ENCODE measurements around the gene GALNT2. TPM values are rescaled to one million over a fixed set of nuclear protein-coding genes. Genes with fewer than 3 reads are reported as not detected.
A peak's percentile ranks its signal among the peaks of the same experiment; 100 is the strongest.

Gene GALNT2
- total and polyA plus RNA-seq, 2 of the 13 experiments (the other 11 are each of a cell fraction or from before 2014, with no cell fraction given) = 39.3 to 39.6 TPM

GRCh38 chr1:230158415-230159291 lies 91.6 kb downstream of the GALNT2 start (continued):
- no peak for TF ChIP-seq ZBED4 (CRISPR knock-in tag; IDR thresholded peaks at IDR 0.05; ENCODE audit: borderline replicate concordance)
- TF ChIP-seq ZBTB14 (CRISPR knock-in tag; IDR thresholded peaks at IDR 0.05) = no peak
- TF ChIP-seq CENPBD1 (CRISPR knock-in tag; IDR thresholded peaks at IDR 0.05; ENCODE audit: borderline replicate concordance, low read depth) = no peak
- TF ChIP-seq GABPA (IDR thresholded peaks at IDR 0.05; ENCODE audit: low read depth, low read length) = no peak
- no peak for TF ChIP-seq GABPA (CRISPR knock-in tag; IDR thresholded peaks at IDR 0.05; ENCODE audit: low read depth)
- TF ChIP-seq ZNF674 (CRISPR knock-in tag; IDR thresholded peaks at IDR 0.05; ENCODE audit: low read depth) = no peak
- no peak for TF ChIP-seq ZNF576 (CRISPR knock-in tag; IDR thresholded peaks at IDR 0.05)
- TF ChIP-seq ZNF782 (CRISPR knock-in tag; IDR thresholded peaks at IDR 0.05; ENCODE audit: borderline replicate concordance) = no peak
- TF ChIP-seq DR1 (CRISPR knock-in tag; IDR thresholded peaks at IDR 0.05) = no peak
- TF ChIP-seq ZNF562 (CRISPR knock-in tag; IDR thresholded peaks at IDR 0.05; ENCODE audit: borderline replicate concordance) = no peak
- 0 out of 2 replicates have a peak, but pooled peaks have one; percentile 35 for TF ChIP-seq TEF (CRISPR knock-in tag; IDR thresholded peaks at IDR 0.05)
- TF ChIP-seq PRDM15 (CRISPR knock-in tag; IDR thresholded peaks at IDR 0.05) = no peak
- peak; percentile 58; the same call in 1 of the 2 replicates for TF ChIP-seq ZNF792 (CRISPR knock-in tag; IDR thresholded peaks at IDR 0.05)
- TF ChIP-seq NFRKB (IDR thresholded peaks at IDR 0.05) = no peak
- TF ChIP-seq MZF1 (CRISPR knock-in tag; IDR thresholded peaks at IDR 0.05; ENCODE audit: borderline replicate concordance) = no peak
- TF ChIP-seq RORA (CRISPR knock-in tag; IDR thresholded peaks at IDR 0.05) = no peak
- no peak for TF ChIP-seq EEA1 (CRISPR knock-in tag; IDR thresholded peaks at IDR 0.05; ENCODE audit: borderline replicate concordance)
- peak; percentile 66 for TF ChIP-seq SP4 (CRISPR knock-in tag; IDR thresholded peaks at IDR 0.05)
- TF ChIP-seq ZNF468 (CRISPR knock-in tag; IDR thresholded peaks at IDR 0.05) = no peak

Measured in HepG2 (cell line).